Fibroblast of the aortic adventitia (primary cell): ENCODE data around the gene MYO5B. TPM values are rescaled to one million over a fixed set of nuclear protein-coding genes. Genes with fewer than 3 reads are reported as not detected.

Source experiments
- DNase-seq: peaks from one replicate; pipeline ENCODE4 v3.0.0-alpha.2; 2010; ENCODE audit warnings: low read depth
- H3K4me3 ChIP-seq: 2 replicates; pipeline ENCODE4 v1.5.1; 2011; ENCODE audit warnings: low read depth, mild to moderate bottlenecking, control low read depth, low read length, moderate library complexity
- total RNA-seq: library from RNA; depleted of rRNA; stranded (reverse); fragments of >200 nt; gene quantifications from 2 replicates; pipeline ENCODE4 v1.2.3, GENCODE V29; 2012; ENCODE audit warnings: low replicate concordance
- TF ChIP-seq, protein P1 (sequence below): IDR thresholded peaks from 2 replicates; pipeline ENCODE4 v1.5.1; 2011; ENCODE audit warnings: mild to moderate bottlenecking, low read length, control low read depth, inconsistent platforms; ENCODE audit not compliant: insufficient read depth

Gene MYO5B
- total RNA-seq, 1 donor, result 0.09 TPM

DNA sequence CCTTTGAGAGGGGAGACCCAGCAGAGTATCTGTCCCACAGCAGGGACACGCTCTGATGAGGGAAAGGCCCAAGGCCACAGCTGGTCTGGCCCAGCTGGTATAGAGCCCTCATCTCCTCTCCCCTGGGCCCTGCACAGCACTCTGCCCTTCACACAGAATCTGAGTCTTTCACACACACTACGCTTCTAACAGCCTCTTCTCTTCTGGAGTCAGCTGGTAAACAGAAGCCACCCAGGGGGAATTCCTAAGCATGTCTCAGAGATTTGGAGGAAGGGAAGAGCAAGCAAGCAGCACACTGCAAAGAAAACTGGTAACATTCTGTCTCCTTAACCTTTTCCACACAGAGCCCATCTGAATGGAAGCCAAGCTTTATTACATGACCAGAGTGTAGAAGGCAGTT lies 260.5 kb downstream of the MYO5B start:
- TF ChIP-seq, protein P1, sequence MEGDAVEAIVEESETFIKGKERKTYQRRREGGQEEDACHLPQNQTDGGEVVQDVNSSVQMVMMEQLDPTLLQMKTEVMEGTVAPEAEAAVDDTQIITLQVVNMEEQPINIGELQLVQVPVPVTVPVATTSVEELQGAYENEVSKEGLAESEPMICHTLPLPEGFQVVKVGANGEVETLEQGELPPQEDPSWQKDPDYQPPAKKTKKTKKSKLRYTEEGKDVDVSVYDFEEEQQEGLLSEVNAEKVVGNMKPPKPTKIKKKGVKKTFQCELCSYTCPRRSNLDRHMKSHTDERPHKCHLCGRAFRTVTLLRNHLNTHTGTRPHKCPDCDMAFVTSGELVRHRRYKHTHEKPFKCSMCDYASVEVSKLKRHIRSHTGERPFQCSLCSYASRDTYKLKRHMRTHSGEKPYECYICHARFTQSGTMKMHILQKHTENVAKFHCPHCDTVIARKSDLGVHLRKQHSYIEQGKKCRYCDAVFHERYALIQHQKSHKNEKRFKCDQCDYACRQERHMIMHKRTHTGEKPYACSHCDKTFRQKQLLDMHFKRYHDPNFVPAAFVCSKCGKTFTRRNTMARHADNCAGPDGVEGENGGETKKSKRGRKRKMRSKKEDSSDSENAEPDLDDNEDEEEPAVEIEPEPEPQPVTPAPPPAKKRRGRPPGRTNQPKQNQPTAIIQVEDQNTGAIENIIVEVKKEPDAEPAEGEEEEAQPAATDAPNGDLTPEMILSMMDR, result no peak
- DNase-seq, result no peak
- H3K4me3 ChIP-seq, result no peak overlapping the region

DNA sequence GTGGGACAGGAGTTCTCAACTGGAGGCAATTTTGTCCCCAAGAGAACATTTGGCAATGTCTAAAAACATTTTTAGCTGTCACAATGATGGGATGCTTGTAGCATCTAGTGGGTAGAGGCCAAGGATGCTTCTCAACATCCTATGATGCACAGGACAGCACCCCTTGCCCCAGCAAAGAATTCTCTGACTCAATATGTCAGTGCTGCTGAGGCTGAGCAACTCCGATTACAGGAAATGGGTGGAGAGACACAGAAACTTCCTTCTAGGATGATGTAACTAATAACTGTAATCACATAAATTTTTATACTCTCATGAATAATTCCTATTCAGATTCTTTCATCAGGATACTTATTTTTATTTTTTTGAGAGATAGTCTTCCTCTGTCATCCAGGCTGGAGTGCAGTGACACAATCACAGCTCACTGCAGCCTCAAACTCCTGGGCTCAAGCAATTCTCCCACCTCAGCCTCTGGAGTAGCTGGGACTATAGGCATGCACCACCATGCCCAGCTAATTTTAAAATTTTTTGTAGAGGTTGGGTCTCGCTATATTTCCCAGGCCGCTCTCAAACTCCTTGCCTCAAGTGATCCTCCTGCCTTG lies 261.3 kb downstream of the MYO5B start:
- peak; percentile 32 for DNase-seq
- H3K4me3 ChIP-seq, result no peak overlapping the region
- TF ChIP-seq, protein P1, result no peak

DNA sequence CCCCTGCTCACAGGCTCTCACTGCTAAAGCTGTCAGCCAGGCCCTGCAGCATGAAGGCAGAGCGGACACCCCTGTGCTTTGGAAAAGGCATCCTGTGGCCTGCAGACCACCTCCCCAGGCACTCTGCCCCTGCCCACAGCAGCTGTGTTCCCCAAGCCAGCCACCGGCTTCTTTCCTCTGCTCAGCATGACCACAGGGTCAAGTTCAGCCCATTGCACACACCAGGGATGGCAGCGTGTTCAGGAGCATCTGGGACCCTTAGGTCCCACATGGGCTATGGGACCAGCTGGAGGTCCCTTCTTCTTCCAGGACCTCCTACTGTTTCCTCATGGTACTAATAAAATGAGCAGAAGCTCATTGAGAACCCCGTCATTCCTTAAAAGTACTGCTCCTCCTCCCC lies 263.2 kb downstream of the MYO5B start:
- DNase-seq, result no peak
- H3K4me3 ChIP-seq, result no peak overlapping the region

DNA sequence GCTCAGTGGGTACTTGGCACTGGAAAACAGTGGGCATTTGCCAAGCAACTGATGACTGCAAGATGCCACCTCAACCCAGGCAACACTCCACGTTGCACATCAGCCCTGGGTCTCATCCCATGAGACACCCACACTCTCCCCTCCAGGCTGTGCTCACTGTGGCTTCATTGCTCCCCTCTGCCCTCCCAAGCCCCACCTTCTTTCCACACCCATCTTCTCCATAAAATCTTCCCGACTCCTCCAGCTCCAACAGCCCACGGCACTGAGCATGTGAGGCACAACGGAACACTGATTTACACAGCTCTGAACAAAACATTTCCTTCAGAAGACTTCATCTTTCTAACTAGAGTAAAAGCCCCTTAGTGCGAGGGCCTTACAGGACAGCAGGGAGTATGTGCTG lies 263.8 kb downstream of the MYO5B start:
- no peak for DNase-seq
- TF ChIP-seq, protein P1, result no peak
- H3K4me3 ChIP-seq, result no peak overlapping the region

More for the DNA sequence above, 263.2 kb downstream of the MYO5B start:
- TF ChIP-seq, protein P1, result no peak

DNA sequence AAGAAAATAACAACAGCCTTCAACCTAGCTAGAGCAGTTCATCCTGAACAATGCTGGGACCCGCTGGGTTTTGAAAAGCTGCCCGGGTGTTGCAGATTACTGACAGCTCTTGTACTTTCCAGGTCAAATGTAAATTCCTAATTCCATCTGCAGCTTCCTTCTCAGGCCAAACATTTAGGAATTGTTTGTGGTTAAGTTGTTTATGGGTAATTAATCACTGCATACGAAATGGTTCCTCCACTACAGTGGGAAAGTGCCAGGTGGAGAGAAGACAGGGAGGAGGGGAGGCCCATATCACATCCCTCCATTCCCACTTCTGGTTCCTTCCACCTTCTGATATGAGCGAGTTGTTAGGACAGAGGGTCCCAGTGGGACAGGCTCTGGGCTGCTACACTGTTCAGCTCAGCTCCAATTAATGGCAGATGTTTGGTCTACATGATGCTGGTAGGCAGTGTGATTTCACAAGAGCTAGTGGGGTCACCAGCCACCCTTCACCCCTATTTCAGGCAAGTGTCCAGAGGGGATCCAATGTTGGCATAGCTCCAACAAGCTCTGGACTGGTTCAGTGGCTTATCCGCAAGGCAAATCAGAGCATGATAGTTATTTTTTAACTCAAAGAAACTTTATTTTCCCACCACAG lies 268.7 kb downstream of the MYO5B start:
- TF ChIP-seq, protein P1, result no peak
- no peak for DNase-seq
- H3K4me3 ChIP-seq, result no peak overlapping the region

DNA sequence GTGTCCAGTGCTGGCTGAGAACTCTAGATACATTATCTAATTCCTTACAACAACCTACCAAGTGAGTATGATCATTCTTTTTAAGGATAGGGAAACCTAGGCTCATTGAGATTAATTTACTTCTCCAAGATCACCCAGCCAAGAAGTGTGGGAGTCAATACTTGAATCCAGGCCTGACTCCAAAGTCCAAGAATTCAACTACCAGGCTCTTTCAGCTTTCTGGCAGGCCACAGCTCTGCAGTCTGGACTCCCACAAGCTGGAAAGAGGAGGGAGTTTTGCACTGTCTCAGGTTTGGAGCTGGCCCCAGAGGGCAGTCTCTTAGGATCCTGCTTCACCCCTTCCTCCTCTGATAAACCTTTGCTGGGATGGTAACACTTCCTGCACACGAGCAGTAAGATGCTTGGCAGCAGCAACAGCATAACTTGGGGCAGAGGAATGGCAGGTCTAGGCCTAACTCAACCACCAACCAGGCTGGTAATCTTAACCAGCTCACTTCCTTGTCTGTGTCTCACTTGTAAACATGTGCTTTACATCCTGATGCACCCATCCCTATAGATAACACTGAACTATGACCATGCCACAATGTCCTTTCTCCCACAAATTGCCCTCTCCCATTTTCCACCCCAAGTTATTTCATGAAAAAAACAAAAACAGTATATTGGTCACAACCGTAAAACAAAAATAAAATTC lies 270.5 kb downstream of the MYO5B start:
- TF ChIP-seq, protein P1, result no peak
- DNase-seq, result no peak
- no peak overlapping the region for H3K4me3 ChIP-seq
